AG04449 (cell line): ENCODE measurements around the gene PNPLA3.

Source experiments
- CTCF ChIA-PET: fragments of 350-600 bp; formaldehyde crosslinking; extraction: SDS; loops from one replicate; lab custom pipeline; 2021; ENCODE audit warnings: antibody characterized with exemption; lab: Yijun Ruan, JAX
- POLR2A ChIA-PET: fragments of 400-600, 350-600 bp; formaldehyde crosslinking; extraction: SDS; loops from one replicate; lab custom pipeline; 2020; ENCODE audit warnings: antibody characterized with exemption, inconsistent platforms; lab: Yijun Ruan, JAX
- DNase-seq: peaks from one replicate; pipeline ENCODE4 v3.0.0-alpha.2; 2010; ENCODE audit warnings: low read depth, low spot score
- H3K4me3 ChIP-seq: 2 replicates; pipeline ENCODE4 v1.5.1; 2011; ENCODE audit warnings: low read depth, mild to moderate bottlenecking, control low read depth, low read length
- CTCF ChIP-seq: IDR thresholded peaks from one replicate; pipeline ENCODE4 v1.5.1; 2011; ENCODE audit warnings: mild to moderate bottlenecking, moderate library complexity, low read length, control low read depth, inconsistent platforms; ENCODE audit not compliant: insufficient read depth; ENCODE audit errors: missing control alignments

Gene PNPLA3

DNA sequence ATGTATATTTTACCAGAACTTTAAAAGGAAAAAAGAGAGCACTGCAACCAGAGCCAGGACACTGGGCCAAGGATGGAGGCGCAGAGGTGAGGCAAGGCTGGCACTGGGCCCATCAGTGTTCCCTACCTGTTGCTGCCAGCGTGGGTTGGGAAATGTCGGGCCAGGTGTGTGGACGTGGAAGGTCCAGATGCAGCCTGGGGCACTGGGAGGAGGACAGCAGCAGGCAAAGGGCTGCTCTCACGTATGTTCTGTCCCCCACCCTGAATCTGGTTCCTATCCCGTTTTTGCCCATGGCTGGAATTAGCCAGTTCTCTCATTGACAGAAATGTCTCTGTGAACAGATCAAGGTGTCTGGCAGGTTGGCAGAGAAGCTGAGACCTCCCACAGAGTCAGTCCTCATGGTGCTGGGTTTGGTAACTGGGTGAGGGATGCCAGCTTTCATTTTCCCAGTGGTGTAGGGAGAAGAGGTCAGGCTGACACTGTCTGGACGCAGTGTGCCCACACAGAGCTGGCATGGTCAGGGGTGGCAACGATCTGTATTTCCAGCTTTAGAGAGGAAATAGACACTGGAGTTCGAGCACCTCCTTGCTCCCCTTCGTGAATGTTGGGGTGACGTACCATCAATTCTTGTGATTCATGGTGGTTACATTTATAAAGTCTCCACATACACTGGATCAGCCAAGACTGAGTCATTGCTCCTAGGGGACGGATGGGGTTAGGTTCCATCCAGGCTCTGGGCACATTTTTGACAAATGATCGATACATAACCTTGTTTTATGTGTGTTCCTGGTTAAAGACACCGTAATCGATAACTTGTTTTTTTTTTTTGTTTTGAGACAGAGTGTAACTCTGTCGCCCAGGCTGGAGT lies 4.3 kb upstream of the PNPLA3 start:
- no peak for TF ChIP-seq CTCF
- H3K4me3 ChIP-seq: no peak overlapping the region
- no peak for DNase-seq
- ChIA-PET POLR2A (no interaction called here), CTCF (interaction anchor here (0.8 kb wide), 1 partner anchor 26 kb away, joined by 3 read pairs; no protein-coding TSS in a partner anchor)

DNA sequence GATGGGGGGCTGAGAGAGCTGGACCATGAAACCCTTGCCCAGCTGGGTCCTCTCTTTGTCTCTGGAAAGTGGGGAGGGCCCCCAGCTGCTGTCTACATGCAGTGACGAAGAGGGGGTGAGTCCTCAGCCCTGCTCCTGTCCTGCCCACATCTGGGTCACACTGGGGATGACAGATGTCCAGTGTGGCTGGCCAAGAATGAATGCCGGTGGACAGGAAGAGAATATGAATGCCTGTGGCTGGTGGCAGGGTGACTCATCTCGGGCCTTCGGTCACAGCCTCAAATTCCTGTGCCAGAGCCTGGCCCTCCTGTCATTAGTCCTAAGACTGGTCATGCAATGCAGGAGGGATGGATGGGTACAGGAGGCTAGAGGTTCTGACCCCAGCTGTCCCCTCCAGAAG lies 2.2 kb upstream of the PNPLA3 start:
- TF ChIP-seq CTCF: no peak
- POLR2A ChIA-PET: no interaction called here
- no peak for DNase-seq
- no peak overlapping the region for H3K4me3 ChIP-seq
- CTCF ChIA-PET: interaction anchor here (0.7 to 1.7 kb wide), 6 partner anchors 10 to 36 kb away, joined by 3 to 6 read pairs (median 3); no protein-coding TSS in a partner anchor

- no peak for DNase-seq
- CTCF ChIA-PET: interaction anchor here (1.4 to 1.7 kb wide), 3 partner anchors 11 to 32 kb away, joined by 3 to 6 read pairs (median 3); no protein-coding TSS in a partner anchor
- TF ChIP-seq CTCF: no peak
- H3K4me3 ChIP-seq: no peak overlapping the region
- POLR2A ChIA-PET: no interaction called here
These were observed 1.5 kb upstream of the PNPLA3 start for GRCh38 chr22:43922123-43922522.

DNA sequence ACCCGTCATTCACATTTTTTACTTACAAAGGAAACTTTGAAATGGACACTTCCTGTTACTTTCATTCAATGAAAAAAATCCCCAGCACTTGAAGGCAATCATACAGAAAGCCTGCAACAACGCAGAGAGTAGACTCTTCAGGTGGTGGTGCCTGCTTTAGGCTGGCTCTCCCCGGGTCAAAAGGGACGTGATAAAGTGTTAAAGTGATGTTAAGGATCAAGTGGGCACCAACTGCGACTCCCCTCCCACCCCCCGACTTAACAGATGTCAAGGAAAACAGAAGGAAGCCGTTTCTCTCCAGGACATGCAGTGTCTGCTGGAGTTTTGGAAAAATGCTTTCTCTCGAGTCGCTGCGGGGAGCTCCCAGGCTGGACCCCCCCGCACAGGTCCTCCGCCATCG lies 414 bp upstream of the PNPLA3 start:
- no peak for DNase-seq
- CTCF ChIA-PET: interaction anchor here (0.6 to 1.4 kb wide), 7 partner anchors 8 to 70 kb away, joined by 3 to 5 read pairs (median 3); no protein-coding TSS in a partner anchor
- POLR2A ChIA-PET: no interaction called here
- TF ChIP-seq CTCF: no peak
- H3K4me3 ChIP-seq: peak overlapping the region; percentile 46

DNA sequence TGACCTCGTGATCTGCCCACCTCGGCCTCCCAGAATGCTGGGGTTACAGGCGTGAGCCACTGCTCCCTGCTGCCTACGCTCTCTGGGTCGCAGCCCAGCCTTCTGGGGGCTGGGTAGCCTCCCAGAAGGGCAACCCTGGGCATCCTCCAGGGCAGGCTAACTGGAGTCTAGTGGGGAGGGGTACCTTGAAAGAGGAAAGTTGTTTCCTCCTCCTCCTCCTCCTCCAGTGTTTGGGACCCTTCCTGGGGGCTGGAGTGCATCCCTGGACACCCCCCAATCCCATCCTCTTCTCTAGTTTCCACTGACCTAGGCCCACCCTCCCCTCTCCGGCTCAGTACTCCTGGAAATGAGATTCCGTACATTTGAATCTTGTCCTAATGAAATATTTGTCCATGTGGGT lies 1.3 kb downstream of the PNPLA3 start:
- ChIA-PET CTCF (interaction anchor here (2.2 kb wide), 1 partner anchor 20 kb away, joined by 7 read pairs; no protein-coding TSS in a partner anchor), POLR2A (interaction anchor here (0.6 kb wide), 1 partner anchor 19 kb away, joined by 3 read pairs; no protein-coding TSS in a partner anchor)
- peak overlapping the region; percentile 39 for H3K4me3 ChIP-seq

More for the DNA sequence above, 1.3 kb downstream of the PNPLA3 start:
- TF ChIP-seq CTCF: no peak
- no peak for DNase-seq
